Activated T-helper 1 cell treated with anti-CD3 and anti-CD28 coated beads, Interleukin-2, amount 50 U/mL, for 16 hours (primary cell): Measurements from ENCODE around the gene RASGRP3.

Experiments used
- DNase-seq, 2 donors: peaks; one replicate each; pipeline ENCODE4 v3.0.0-alpha.2; 2020; ENCODE audit warnings: low read depth in 1 of 2, low spot score in 1 of 2

The RASGRP3 gene

GRCh38 chr2:33491441-33492084 lies 15.1 kb downstream of the RASGRP3 start:
- DNase-seq = no peak

DNA sequence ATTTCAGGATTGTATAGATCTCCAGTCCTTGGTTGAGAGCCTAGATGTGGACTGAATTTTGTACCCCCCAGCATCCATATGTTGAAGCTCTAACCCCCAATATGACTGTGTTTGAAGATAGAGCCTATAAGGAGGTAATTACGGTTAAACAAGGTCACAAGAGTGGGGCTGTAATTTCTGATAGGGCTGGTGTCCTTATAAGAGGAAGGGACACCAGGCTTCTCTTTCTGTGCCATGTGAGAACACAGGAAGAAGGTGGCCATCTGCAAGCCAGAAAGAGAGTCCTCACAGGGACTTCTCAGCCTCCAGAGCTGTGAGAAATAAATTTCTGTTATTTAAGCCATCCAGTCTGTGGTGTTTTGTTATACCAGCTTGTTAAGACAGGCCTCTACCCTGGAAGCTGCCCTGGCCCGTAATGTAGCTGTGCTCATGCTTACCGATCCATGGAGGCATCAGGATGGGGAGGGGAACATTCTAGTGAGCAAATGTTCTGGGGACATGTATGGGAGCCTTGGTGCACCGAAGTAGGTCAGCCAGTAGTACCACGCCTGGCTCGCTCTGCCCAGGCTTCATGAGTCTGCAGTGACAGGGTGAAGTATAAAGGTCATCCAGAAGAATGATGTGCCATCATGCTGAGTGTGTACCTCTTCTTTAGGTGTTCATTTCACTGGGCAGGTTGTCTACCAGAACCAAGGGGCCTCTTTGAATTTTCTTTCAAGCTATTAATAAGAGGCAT lies 16.1 kb downstream of the RASGRP3 start:
- DNase-seq = no peak

DNA sequence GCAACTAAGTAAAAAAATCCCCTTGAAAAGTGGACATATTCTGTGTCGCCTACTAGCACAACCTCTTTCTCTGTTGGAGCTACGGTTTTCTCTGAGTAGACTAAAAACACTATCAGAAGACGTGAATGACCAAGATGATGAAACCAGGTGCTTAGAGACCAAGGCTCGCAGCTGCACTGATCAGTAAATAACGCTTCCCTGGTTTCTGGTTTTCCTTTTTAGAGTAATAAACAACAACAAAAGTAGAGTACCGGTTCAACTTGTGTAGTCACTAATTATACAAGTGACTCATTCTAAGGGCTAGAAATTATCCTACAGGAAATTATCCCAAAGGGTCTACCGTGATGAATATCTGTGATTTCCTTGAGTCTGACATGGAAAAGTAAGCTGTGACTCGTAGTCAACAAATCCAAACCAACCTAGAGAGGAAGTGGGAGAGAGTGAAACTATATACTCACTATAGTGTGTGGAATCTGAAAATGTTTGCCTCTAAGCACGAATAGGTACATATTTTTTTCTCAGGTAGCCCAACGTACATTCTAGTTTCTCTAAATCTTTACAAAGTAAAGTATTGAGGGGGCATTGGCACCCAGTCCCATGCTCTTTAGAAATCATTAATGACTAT lies 17.8 kb downstream of the RASGRP3 start:
- DNase-seq = no peak

DNA sequence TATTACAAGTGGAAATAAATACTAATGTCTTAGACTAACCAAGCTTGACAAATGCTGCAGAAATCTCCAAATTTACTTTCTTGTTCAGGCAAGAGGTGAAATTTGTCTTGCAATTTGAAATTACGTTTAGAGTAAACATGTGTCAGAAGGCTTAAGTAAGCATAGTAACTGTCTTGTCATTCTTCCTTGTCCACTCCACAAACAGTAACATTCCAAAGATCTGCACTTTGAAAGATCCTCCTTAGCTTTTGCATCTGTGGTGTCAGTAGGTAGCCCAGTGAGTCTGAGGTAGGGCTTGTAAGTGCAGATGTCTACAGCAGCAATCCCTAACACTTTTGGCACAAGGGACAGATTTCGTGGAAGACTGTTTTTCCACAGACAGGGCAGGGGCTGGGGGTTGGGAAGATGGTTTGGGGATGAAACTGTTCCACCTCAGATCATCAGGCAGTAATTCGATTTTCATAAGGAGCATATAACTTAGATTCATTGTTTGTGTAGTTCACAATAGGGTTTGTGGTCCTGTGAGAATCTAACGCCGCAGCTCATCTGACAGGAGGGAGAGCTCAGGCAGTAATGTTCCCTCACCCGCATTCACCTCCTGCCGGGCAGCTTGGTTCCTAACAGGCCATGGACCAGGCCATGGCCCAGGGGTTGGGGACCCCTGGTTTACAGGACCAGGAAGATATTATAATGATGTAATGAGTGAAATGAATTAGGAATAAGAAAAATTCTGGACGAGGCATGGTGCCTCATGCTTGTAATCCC lies 18.6 kb downstream of the RASGRP3 start:
- DNase-seq = no peak

DNA sequence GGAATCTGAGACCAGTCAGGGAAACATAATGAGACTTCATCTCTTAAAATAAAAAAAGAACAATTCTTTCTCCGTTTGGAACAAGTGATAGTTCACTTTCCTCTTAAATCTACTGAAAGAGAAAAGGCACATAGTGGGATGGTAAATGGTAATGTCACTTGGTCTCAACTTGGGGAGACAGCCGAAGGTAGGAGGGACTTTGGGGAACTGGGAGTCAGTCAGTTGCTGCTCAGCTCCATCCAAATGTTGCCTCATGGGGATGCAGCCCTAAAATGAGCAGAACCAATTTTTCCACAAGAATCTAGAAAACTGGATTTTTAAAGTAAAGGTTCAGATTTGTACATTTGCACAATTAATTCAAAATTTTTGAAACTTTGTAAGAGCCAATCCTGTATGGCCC lies 19.2 kb downstream of the RASGRP3 start:
- DNase-seq = no peak

DNA sequence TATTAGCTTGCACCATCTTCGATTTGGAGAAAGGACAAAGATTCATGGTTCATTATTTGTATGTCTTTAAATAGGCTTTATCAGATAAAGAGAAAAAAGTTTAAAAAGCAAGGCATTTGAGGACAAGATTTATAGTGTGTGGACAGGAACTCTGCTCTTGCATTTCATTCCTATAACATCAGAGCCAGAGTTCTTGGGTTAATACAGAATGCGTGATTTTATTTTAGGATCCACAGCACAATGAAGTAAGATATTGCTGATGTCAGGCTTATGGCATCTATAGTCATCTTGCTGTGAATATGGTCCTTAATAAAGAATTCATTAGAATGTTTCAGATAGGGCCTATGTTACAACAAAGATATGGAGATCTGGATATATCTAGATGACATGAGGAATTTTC lies 19.7 kb downstream of the RASGRP3 start:
- DNase-seq = no peak

GRCh38 chr2:33496726-33497125 lies 20.3 kb downstream of the RASGRP3 start:
- DNase-seq = no peak

DNA sequence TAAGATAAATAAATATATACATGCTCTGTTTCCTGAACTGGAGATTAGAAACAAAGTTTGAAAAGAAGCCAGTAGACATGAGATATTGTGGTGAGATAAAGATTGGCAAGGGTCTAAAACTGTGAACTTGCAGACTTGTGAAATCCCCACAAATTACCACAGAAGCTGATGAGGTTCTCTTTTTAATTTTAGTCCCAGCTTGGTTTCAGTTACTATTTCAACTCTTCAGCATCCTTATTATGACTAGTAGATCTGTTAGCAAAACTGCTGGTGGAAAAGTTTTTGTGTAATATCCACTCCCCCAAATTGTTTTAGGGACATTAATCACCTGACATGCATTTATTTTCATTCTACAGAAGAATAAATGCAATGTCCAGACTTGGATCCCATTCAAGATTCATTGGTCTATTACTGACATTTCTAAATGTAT lies 20.8 kb downstream of the RASGRP3 start:
- no peak for DNase-seq

- DNase-seq = no peak
Measured at GRCh38 chr2:33498291-33498956, 22.0 kb downstream of the RASGRP3 start.

- DNase-seq = no peak
Measured at GRCh38 chr2:33500177-33500576, 23.7 kb downstream of the RASGRP3 start.

DNA sequence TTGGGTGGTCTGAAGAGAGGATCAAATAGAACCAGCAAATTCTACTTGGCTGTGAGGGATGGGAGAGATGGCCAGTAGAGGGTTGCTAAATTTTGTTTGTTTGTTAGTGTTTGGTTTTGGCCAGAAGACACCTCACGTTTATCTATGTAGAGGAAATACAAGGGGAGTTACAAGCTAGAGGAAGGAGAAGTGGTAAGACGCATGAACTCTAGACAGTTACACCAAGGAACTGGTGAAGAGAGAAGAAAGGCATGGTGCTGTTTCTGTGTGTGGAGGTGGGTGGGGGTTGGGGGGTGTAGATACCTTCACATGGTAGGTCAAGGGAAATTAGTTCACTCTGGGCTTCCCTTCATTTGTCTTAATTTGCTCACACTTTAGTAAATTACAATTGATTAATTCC lies 25.6 kb downstream of the RASGRP3 start:
- no peak for DNase-seq

DNA sequence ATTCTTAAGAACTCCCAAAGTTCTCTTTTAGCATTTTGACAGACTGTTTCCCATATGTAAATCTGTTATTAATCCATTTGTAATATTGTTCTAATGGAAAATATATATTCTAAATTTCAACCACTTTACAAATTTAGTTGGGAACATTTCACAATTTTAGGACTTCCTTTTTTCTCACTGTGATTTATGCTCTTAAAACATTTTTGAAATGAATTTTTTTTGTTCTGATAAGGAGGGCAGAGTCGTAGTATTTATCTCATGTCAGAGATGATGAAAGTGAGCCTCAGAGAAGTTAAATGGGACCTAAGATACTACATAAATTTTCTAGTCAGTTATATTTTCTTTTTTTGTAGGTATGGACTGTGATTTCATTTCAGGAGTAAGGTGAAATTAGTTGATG lies 26.6 kb downstream of the RASGRP3 start:
- DNase-seq = no peak

GRCh38 chr2:33505966-33506365 lies 29.5 kb downstream of the RASGRP3 start:
- DNase-seq = no peak

GRCh38 chr2:33509908-33510585 lies 33.6 kb downstream of the RASGRP3 start:
- DNase-seq = no peak

DNA sequence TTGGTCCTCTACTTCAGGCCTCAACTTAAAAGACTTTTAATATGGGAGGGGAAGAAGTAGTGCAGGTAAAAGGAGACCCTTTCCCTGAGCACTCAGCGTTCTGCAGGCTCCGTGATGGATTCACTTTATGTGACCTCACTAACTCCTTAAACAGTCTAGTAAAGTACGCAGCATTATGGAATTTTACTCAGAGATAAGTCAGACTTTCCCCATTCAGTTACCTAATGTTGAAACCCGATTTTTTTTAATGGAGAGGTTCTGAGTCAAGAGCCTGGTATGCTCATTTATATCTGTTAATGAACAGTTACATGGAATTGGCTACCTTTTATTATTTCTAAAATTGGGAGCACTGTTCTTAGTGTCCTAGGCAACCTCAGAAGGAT lies 34.1 kb downstream of the RASGRP3 start:
- no peak for DNase-seq

- DNase-seq = no peak
Measured at GRCh38 chr2:33511141-33511540, 34.7 kb downstream of the RASGRP3 start.

- no peak for DNase-seq
Measured at GRCh38 chr2:33512112-33512511, 35.7 kb downstream of the RASGRP3 start.

DNA sequence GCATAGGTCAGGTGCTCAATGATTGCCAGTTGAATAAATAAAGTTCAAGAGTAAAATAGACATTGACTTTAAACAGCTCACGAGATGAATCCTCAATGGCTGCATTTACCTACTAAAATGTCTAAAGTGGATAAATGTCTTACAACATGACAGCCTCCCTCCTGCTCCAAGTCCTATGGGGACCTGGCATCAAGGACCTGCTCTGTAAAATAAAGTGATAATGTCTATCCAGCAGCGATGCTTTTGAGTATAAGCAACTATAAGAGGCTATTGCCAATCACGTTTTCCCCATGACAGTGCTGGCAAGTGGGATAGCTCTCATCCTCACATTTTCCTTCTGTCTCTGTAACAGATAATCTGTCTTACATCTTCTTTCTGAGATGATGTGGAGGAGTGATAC lies 37.0 kb downstream of the RASGRP3 start:
- DNase-seq = no peak

GRCh38 chr2:33516456-33516995 lies 40.1 kb downstream of the RASGRP3 start:
- DNase-seq = no peak

DNA sequence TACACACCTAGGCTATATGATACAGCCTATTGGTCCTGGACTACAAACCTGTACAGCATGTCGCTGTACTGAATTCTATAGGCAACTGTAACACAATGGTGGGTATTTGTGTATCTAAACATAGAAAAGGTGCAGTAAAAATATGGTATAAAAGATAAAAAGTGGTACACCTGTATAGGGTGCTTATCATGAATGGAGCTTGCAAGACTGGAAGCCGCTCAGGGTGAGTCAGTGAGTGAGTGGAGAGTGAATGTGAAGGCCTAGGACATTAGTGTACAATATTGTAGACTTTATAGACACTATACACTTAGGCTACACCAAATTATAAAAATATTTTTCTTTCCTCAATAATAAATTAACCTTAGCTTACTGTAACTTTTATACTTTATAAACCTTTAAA lies 41.8 kb downstream of the RASGRP3 start:
- DNase-seq = no peak
